ENCODE measurements around the gene SLC16A1.

DNA sequence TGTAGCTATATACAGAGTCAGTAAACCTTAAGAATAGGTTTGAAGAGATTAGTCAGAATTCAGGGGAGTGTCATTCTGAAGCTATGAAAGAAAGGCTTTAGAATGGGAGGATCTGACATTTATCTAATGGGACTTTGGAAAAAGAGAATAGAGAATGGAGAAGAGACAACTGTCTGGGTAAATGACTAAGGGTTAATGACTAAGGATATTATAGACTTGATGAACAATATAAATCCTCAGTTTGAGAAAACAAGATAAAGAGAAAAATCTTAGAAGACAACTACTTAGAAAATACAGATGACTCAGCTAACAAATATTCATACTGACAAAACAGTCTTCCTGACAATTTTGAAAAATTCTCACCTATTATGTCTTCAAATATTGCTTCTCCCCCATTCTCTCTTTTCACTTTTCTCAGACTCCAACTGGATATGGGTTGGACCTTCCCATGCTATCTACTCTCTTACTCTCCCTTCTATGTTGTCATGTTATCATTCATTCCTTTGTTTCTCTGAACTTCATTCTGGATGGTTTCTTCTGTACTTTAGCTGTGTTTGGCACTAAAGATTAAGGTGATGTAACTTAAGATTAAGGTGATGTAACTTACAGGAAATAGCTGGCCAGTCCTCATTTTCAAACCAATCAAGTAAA lies 20.4 kb downstream of the SLC16A1 start:
- TF ChIP-seq CTCF (IDR thresholded peaks at IDR 0.05) = no peak
- TF ChIP-seq POLR2A (IDR thresholded peaks at IDR 0.05) = no peak
